ENCODE measurements around the gene GPR143. TPM values are rescaled to one million over a fixed set of nuclear protein-coding genes. Genes with fewer than 3 reads are reported as not detected.

Gene GPR143
- polyA plus RNA-seq, 1 experiment, result 0.10 TPM

DNA sequence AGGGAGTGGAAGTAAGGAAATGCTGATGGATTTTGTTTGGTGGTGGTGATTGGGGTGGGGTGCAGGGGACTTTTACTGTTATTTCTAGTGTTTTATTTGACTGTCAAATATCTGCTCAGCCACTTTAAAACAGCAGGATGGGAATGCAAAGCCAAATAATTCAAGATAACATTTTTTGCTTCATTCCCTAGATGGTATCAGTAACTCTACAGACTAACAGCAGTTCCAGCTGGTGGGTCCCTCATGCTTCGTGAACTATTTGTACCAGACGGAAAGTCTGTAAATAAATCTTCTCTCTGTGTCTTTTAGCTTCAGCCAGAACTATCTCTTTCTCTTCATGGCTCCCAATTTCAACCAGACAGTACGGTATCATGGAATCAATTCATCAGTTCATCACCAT, 27.5 kb downstream of the GPR143 start:
- no peaks in the 10 kb centered on the region; the same call in 1 of the 2 replicates for H3K9me3 ChIP-seq (ENCODE audit: control insufficient read depth, insufficient read depth, low read length)
- CTCF ChIA-PET, result no interaction called here
- no peak for DNase-seq (ENCODE audit: low read depth, low spot score)
- POLR2A ChIA-PET, result no interaction called here
- H3K27ac ChIP-seq (ENCODE audit: low read depth, low read length), result no peak overlapping the region
- H3K4me3 ChIP-seq (ENCODE audit: low read depth, low read length), result no peak overlapping the region
- H3K27me3 ChIP-seq (ENCODE audit: control insufficient read depth, insufficient read depth, low read length), result no peaks in the 10 kb centered on the region
- TF ChIP-seq, protein P1, sequence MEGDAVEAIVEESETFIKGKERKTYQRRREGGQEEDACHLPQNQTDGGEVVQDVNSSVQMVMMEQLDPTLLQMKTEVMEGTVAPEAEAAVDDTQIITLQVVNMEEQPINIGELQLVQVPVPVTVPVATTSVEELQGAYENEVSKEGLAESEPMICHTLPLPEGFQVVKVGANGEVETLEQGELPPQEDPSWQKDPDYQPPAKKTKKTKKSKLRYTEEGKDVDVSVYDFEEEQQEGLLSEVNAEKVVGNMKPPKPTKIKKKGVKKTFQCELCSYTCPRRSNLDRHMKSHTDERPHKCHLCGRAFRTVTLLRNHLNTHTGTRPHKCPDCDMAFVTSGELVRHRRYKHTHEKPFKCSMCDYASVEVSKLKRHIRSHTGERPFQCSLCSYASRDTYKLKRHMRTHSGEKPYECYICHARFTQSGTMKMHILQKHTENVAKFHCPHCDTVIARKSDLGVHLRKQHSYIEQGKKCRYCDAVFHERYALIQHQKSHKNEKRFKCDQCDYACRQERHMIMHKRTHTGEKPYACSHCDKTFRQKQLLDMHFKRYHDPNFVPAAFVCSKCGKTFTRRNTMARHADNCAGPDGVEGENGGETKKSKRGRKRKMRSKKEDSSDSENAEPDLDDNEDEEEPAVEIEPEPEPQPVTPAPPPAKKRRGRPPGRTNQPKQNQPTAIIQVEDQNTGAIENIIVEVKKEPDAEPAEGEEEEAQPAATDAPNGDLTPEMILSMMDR (IDR thresholded peaks at IDR 0.05; ENCODE audit: low read depth, low read length), result no peak

DNA sequence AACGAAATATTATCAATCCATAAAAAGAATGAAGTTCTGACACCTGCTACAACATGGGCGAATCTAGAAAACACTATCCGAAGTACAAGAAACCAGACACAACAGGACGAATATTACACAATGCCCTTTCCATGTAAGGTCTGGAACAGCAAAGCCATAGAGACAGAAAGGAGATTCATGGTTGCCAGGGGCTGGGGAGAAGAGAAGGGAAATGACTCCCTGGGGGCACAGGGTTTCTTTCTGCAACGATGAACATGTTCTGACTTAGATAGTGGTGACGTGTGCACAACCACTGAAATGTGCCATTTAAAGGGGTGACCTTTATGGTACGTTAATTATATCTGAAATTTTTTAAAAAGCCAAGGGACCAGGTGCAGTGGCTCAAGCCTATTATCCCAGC, 28.3 kb downstream of the GPR143 start:
- ChIA-PET POLR2A (no interaction called here), CTCF (no interaction called here)
- Histone ChIP-seq H3K27ac (ENCODE audit: low read depth, low read length) (no peak overlapping the region), H3K27me3 (ENCODE audit: control insufficient read depth, insufficient read depth, low read length) (no peaks in the 10 kb centered on the region), H3K4me3 (ENCODE audit: low read depth, low read length) (no peak overlapping the region), H3K9me3 (ENCODE audit: control insufficient read depth, insufficient read depth, low read length) (no peaks in the 10 kb centered on the region; the same call in 1 of the 2 replicates)
- DNase-seq (ENCODE audit: low read depth, low spot score), result no peak
- TF ChIP-seq, protein P1 (IDR thresholded peaks at IDR 0.05; ENCODE audit: low read depth, low read length), result no peak

DNA sequence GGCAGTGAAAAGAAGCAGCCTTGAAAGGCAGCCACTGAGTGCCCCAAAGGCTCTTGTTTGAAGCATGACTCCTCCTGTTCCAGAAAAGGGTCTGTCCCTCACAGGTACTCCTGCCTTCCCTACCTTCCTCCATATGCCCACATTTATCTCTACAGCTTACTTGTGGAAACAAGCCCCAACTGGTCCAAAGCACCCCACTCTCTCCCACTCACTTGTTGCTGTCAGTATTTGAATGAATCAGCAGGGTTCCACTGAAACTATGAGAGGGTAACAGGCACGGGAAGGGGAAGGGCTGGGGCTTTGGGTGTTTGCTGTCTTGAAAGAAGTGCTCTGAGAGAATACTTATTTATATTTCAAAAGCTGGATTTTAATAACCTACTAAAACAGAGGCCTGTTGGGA, 34.9 kb downstream of the GPR143 start:
- CTCF ChIA-PET, result interaction anchor here (1.3 kb wide), 1 partner anchor 389 kb away, joined by 4 read pairs; no protein-coding TSS in a partner anchor
- H3K4me3 ChIP-seq (ENCODE audit: low read depth, low read length), result no peak overlapping the region
- H3K27ac ChIP-seq (ENCODE audit: low read depth, low read length), result no peak overlapping the region
- no peak for DNase-seq (ENCODE audit: low read depth, low spot score)
- H3K27me3 ChIP-seq (ENCODE audit: control insufficient read depth, insufficient read depth, low read length), result no peaks in the 10 kb centered on the region
- peaks cover 9% of the 10 kb centered on the region for H3K9me3 ChIP-seq (ENCODE audit: control insufficient read depth, insufficient read depth, low read length)
- TF ChIP-seq, protein P1 (IDR thresholded peaks at IDR 0.05; ENCODE audit: low read depth, low read length), result no peak
- POLR2A ChIA-PET, result no interaction called here

GRCh38 chrX:9730078-9730477, 35.6 kb downstream of the GPR143 start:
- ChIA-PET POLR2A (no interaction called here), CTCF (interaction anchor here (1.3 kb wide), 1 partner anchor 390 kb away, joined by 4 read pairs; no protein-coding TSS in a partner anchor)
- H3K27me3 ChIP-seq (ENCODE audit: control insufficient read depth, insufficient read depth, low read length), result no peaks in the 10 kb centered on the region
- H3K27ac ChIP-seq (ENCODE audit: low read depth, low read length), result no peak overlapping the region
- TF ChIP-seq, protein P1 (IDR thresholded peaks at IDR 0.05; ENCODE audit: low read depth, low read length), result no peak
- H3K9me3 ChIP-seq (ENCODE audit: control insufficient read depth, insufficient read depth, low read length), result peaks cover 9% of the 10 kb centered on the region
- no peak overlapping the region for H3K4me3 ChIP-seq (ENCODE audit: low read depth, low read length)
- DNase-seq (ENCODE audit: low read depth, low spot score), result no peak

- Histone ChIP-seq H3K9me3 (ENCODE audit: control insufficient read depth, insufficient read depth, low read length) (peaks cover 9% of the 10 kb centered on the region), H3K27me3 (ENCODE audit: control insufficient read depth, insufficient read depth, low read length) (no peaks in the 10 kb centered on the region), H3K27ac (ENCODE audit: low read depth, low read length) (no peak overlapping the region), H3K4me3 (ENCODE audit: low read depth, low read length) (no peak overlapping the region)
- POLR2A ChIA-PET, result no interaction called here
- CTCF ChIA-PET, result no interaction called here
- TF ChIP-seq, protein P1 (IDR thresholded peaks at IDR 0.05; ENCODE audit: low read depth, low read length), result no peak
- DNase-seq (ENCODE audit: low read depth, low spot score), result no peak
Measured at GRCh38 chrX:9729171-9729885, 36.3 kb downstream of the GPR143 start.

Data from AG04450 (cell line).